Adrenal gland (tissue), 5 donors: ENCODE measurements around the gene ATXN7L2.

Source experiments
- POLR2A ChIP-seq, 2 donors: fragments of 450-650 bp; IDR thresholded peaks; one replicate each; pipeline ENCODE4 v1.6.1; 2017; ENCODE audit warnings: antibody characterized with exemption in 2 of 2, mild to moderate bottlenecking in 2 of 2, moderate library complexity in 1 of 2
- TF ChIP-seq, protein P1 (sequence below), 6 experiments: fragments of 450-650 bp in 4 of 6; fragments of 200-600 bp in 2 of 6; sonication (generic) in 1 of 6; IDR thresholded peaks; 1 replicate in 5 of 6; 2 replicates in 1 of 6; pipeline versions ENCODE4 v1.5.1 to v1.8.0; 2016 to 2021; ENCODE audit warnings: antibody characterized with exemption in 6 of 6, mild to moderate bottlenecking in 2 of 6, moderate library complexity in 1 of 6
- donor health status: DM: no; HTN: no; CAD: no.

DNA sequence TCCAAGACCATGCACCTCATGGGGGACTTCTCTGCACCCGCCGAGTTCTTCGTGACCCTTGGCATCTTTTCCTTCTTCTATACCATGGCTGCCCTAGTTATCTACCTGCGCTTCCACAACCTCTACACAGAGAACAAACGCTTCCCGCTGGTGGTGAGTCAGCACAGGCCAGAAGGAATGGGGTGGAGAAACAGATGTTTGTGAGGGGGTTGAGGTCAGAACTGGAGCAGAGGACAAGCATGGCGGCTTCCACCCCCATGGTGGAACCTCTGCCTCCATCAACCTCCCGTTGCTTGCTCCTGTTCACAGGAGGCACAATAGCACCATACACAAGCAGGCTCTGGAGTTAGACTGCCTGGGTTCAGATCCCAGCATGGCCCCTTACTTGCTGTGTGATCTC is 6.9 kb upstream of the ATXN7L2 start:
- TF ChIP-seq, protein P1, sequence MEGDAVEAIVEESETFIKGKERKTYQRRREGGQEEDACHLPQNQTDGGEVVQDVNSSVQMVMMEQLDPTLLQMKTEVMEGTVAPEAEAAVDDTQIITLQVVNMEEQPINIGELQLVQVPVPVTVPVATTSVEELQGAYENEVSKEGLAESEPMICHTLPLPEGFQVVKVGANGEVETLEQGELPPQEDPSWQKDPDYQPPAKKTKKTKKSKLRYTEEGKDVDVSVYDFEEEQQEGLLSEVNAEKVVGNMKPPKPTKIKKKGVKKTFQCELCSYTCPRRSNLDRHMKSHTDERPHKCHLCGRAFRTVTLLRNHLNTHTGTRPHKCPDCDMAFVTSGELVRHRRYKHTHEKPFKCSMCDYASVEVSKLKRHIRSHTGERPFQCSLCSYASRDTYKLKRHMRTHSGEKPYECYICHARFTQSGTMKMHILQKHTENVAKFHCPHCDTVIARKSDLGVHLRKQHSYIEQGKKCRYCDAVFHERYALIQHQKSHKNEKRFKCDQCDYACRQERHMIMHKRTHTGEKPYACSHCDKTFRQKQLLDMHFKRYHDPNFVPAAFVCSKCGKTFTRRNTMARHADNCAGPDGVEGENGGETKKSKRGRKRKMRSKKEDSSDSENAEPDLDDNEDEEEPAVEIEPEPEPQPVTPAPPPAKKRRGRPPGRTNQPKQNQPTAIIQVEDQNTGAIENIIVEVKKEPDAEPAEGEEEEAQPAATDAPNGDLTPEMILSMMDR (IDR thresholded peaks at IDR 0.05): no peak
- no peak for TF ChIP-seq POLR2A (IDR thresholded peaks at IDR 0.05)
